ENCODE results near the gene ANAPC16.
A peak's percentile ranks its signal among the peaks of the same experiment; 100 is the strongest.
"Not testable (repeated sequence)": the region's sequence is repeated elsewhere in the genome, so short reads cannot be mapped to it uniquely, and the experiment has no call there.

The ANAPC16 gene

DNA sequence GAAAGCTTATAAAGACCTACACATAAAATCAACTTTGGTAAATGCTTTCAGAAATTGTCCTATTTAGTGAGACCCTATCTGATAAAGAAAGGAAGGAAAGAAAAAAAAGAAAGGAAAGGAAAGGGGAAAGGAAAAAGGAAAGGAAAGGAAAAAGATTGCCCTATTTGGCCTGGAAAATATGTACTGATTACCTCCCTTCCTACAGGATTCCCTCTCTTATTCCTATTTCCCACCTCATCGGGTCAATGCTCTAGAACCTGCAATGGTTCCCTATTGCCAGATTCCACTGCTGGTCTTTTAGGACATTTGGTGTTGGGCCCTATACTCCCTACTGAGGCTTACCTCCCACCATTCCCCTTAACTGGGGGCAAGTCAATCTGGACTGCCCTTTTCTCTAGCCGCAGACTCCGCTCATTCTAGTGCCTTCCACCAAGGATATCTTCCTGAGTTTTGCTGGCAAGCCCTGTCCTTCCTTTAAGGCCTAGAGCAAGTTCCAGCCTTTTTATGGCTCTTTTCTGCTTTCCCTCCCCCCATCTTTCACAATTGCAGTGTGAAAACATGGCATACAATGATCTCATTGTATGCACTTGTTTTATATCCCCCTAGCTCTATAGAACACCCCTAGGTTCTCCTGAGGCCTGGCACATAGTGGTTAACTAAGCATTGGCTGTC is 62.3 kb downstream of the ANAPC16 start:
- Histone ChIP-seq H3K27ac (replicated peaks) (no peak overlapping the region), H3K27me3 (ENCODE audit: insufficient read depth, poor library complexity, severe bottlenecking) (no peaks in the 10 kb centered on the region), H3K4me3 (replicated peaks; ENCODE audit: insufficient read depth, low read length) (no peak overlapping the region)
- DNase-seq (ENCODE audit: low read depth in 1 of 2, low spot score in 1 of 2), result no peak
- TF ChIP-seq CTCF (IDR thresholded peaks at IDR 0.05; ENCODE audit: insufficient read depth, low read length), result no peak
- no peak for TF ChIP-seq GABPA (IDR thresholded peaks at IDR 0.05; ENCODE audit: low read depth)
- no peak for TF ChIP-seq POLR2AphosphoS5 (IDR thresholded peaks at IDR 0.05; ENCODE audit: low read depth)
- TF ChIP-seq REST (IDR thresholded peaks at IDR 0.05; ENCODE audit: insufficient replicate concordance, low read depth), result no peak
- no peak for TF ChIP-seq SPI1 (IDR thresholded peaks at IDR 0.05; ENCODE audit: borderline replicate concordance, low read depth)

DNA sequence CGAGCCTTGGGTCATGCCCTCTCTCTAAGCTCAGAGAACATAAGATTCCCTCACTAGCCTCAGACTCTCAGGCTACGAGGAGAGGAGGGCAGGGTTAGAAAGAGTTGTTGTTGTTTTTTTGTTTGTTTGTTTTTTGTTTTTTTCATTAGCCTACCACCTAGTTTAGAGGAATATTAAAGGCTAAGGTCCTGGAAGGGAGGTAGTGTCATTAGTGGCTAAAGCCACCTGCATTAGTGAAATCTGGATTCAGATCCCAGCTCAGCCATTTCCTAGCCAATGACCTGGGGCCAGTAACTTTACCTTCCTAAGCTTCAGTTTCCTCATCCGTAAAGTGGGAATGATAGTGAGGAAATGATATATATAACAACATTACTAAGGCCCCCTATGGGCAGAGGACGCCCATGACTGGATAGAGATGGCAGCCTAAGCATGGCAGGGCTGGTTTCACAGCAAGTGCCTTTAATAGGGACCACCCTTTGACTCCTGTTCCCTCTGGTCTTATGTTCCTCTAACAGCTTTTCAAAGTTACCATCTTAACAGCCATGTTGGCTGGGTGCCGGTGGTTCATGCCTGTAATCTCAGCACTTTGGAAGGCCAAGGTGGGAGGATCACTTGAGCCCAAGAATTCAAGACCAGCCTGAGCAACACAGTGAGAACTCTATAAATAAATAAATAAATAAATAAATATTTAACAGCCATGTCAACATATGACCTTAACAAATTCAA is 63.0 kb downstream of the ANAPC16 start:
- no peak overlapping the region for H3K4me3 ChIP-seq (replicated peaks; ENCODE audit: insufficient read depth, low read length)
- H3K27ac ChIP-seq (replicated peaks), result no peak overlapping the region
- TF ChIP-seq SPI1 (IDR thresholded peaks at IDR 0.05; ENCODE audit: borderline replicate concordance, low read depth) (no peak), POLR2AphosphoS5 (IDR thresholded peaks at IDR 0.05; ENCODE audit: low read depth) (no peak), CTCF (IDR thresholded peaks at IDR 0.05; ENCODE audit: insufficient read depth, low read length) (no peak), GABPA (IDR thresholded peaks at IDR 0.05; ENCODE audit: low read depth) (no peak), REST (IDR thresholded peaks at IDR 0.05; ENCODE audit: insufficient replicate concordance, low read depth) (no peak)
- no peaks in the 10 kb centered on the region for H3K27me3 ChIP-seq (ENCODE audit: insufficient read depth, poor library complexity, severe bottlenecking)
- DNase-seq (ENCODE audit: low read depth in 1 of 2, low spot score in 1 of 2), result no peak

GRCh38 chr10:72279587-72279986 is 63.8 kb downstream of the ANAPC16 start:
- H3K27ac ChIP-seq (replicated peaks), result not testable (repeated sequence)

DNA sequence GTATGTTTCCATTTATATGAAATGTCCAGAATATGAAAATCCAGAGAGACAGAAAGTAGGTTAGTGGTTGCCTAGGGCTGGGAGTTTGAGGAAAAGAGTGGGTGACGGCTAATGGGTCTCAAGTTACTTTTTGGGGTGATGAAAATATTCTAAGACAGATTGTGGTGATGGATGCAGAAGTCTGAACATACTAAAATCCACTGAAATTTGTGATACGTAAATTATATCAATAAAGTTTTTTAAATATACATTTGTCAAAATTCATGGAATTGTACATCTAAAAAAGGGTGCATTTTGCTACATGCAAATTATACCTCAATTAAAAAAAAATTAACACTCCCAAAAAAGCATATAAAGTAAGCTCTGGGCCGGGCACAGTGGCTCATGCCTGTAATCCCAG is 67.3 kb downstream of the ANAPC16 start:
- Histone ChIP-seq H3K27ac (replicated peaks) (peak overlapping the region; percentile 39), H3K27me3 (ENCODE audit: insufficient read depth, poor library complexity, severe bottlenecking) (no peaks in the 10 kb centered on the region), H3K4me3 (replicated peaks; ENCODE audit: insufficient read depth, low read length) (no peak overlapping the region)
- TF ChIP-seq REST (IDR thresholded peaks at IDR 0.05; ENCODE audit: insufficient replicate concordance, low read depth) (no peak), POLR2AphosphoS5 (IDR thresholded peaks at IDR 0.05; ENCODE audit: low read depth) (no peak), GABPA (IDR thresholded peaks at IDR 0.05; ENCODE audit: low read depth) (no peak), SPI1 (IDR thresholded peaks at IDR 0.05; ENCODE audit: borderline replicate concordance, low read depth) (no peak), CTCF (IDR thresholded peaks at IDR 0.05; ENCODE audit: insufficient read depth, low read length) (no peak)
- DNase-seq (ENCODE audit: low read depth in 1 of 2, low spot score in 1 of 2), result no peak

More at GRCh38 chr10:72279587-72279986, 63.8 kb downstream of the ANAPC16 start:
- not testable (repeated sequence) for H3K4me3 ChIP-seq (replicated peaks; ENCODE audit: insufficient read depth, low read length); DNase-seq (ENCODE audit: low read depth in 1 of 2, low spot score in 1 of 2); H3K27me3 ChIP-seq (ENCODE audit: insufficient read depth, poor library complexity, severe bottlenecking)

All from HL-60 (cell line).